Retinal pigment epithelial cell (primary cell): ENCODE measurements around the gene YIF1A.

Source experiments
- DNase-seq: peaks from one replicate; pipeline ENCODE4 v3.0.0-alpha.2; 2010; ENCODE audit warnings: low read depth
- H3K4me3 ChIP-seq: 2 replicates; pipeline ENCODE4 v1.5.1; 2011; ENCODE audit warnings: mild to moderate bottlenecking, low read length, control low read depth, moderate library complexity
- TF ChIP-seq, protein P1 (sequence below): conservative IDR thresholded peaks from 2 replicates; pipeline ENCODE4 v1.5.1; 2011; ENCODE audit warnings: low read depth, low read length, control low read depth, inconsistent platforms

The YIF1A gene

DNA sequence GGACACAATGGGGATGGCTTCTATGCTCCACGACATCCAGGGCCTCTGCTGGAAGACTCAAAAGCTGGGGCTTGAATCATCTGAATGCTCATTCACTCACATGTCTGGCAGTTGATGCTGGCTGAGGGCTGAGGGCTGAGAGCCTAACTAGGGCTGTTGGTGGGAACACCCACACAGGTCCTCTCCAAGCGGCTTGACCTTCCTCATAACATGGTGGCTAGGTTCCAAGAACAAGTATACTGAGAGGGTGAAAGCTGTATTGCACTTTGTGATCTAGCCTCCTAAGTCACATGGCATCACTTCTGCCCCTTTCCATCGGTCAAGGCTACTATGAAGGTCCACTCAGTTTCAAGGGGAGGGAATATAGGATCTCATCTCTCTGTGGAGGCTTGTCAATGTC is 10.2 kb upstream of the YIF1A start:
- no peak overlapping the region for H3K4me3 ChIP-seq
- no peak for DNase-seq
- TF ChIP-seq, protein P1, sequence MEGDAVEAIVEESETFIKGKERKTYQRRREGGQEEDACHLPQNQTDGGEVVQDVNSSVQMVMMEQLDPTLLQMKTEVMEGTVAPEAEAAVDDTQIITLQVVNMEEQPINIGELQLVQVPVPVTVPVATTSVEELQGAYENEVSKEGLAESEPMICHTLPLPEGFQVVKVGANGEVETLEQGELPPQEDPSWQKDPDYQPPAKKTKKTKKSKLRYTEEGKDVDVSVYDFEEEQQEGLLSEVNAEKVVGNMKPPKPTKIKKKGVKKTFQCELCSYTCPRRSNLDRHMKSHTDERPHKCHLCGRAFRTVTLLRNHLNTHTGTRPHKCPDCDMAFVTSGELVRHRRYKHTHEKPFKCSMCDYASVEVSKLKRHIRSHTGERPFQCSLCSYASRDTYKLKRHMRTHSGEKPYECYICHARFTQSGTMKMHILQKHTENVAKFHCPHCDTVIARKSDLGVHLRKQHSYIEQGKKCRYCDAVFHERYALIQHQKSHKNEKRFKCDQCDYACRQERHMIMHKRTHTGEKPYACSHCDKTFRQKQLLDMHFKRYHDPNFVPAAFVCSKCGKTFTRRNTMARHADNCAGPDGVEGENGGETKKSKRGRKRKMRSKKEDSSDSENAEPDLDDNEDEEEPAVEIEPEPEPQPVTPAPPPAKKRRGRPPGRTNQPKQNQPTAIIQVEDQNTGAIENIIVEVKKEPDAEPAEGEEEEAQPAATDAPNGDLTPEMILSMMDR: no peak

DNA sequence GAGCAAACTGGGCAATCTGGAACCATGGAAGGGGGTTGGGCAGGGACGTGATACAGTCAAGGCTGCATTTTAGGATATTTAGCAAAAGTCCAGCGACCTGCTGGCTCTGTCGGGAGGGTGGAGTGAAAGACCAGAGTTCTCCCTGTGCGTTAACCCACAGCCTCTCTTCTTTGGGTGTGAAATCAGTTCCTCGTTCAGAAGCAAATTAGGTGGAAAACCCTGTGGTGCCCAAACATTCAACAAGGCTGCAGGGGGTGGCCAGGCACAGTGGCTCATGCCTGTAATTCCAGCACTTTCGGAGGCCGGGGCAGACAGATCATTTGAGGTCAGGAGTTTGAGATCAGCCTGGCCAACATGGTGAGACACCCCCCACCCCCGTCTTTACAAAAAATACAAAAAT is 8.7 kb upstream of the YIF1A start:
- no peak for DNase-seq
- TF ChIP-seq, protein P1: no peak
- no peak overlapping the region for H3K4me3 ChIP-seq

DNA sequence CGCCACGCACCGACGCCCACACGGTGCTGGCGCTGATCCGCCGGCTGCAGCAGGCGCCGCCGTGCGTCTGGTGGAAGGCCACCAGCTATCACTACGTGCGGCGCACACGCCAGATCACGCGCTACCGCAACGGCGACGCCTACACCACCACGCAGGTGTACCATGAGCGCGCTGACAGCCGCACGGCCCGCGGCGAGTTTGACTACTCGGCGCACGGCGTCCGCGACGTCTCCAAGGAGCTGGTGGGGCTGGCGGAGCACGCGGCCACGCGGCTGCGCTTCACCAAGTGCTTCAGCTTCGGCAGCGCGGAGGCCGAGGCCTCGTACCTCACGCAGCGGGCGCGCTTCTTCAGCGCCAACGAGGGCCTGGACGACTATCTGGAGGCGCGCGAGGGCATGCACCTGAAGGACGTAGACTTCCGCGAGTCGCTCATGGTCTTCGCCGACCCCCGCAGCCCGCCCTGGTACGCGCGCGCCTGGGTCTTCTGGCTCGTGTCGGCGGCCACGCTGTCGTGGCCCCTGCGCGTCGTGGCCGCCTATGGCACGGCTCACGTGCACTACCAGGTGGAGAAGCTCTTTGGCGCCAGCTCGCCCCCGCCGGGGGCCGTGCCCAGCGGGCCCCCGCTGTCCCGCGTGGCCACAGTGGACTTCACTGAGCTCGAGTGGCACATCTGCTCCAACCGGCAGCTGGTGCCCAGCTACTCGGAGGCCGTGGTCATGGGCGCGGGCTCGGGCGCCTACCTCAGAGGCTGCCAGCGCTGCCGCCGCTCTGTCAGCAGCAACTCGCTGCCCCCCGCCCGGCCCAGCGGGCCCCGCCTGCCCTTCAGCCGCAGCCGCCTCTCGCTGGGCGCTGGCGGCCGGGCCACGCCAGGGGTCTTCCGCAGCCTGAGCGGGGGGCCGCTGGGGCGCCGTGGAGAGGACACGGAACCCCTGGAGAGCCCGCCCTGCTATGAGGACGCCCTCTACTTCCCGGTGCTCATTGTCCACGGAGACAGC is 6.0 kb upstream of the YIF1A start:
- TF ChIP-seq, protein P1: no peak
- no peak for DNase-seq
- H3K4me3 ChIP-seq: no peak overlapping the region

DNA sequence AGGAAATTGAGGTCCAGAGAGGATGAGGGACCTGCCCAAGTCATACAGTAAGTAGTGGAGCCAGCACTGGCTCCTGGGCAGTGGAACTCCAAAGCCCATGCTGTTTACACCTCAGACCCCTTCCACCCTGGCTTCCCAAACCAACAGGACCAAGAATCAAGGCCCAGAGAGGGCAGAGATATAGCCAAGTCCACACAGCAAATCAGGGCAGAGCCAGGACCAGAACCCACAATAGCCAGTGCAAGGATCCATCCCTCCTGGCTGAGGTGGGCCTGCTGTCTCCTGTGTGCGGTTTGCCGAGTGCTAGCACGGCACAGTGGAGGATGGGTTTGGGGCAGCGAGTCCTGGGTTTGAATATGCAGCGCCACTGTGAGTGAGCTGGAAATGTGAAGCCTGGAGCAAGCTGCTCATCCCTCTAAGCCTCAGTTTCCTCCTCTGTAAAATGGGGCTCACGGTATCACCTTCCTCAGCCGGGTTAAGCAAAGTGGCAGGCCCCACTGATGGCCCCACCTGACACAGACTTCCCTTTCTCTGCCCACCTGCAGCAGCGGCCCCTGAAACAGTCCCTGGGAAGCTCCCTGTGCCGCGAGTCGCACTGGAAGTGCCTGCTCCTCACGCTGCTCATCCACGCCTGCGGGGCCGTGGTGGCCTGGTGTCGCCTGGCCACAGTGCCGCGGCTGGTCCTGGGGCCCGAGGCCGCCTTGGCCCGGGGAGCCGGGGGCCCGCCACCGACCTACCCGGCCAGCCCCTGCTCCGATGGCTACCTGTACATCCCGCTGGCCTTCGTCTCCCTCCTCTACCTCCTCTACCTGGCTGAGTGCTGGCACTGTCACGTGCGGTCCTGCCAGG is 5.1 kb upstream of the YIF1A start:
- peak overlapping the region; percentile 87 for H3K4me3 ChIP-seq
- TF ChIP-seq, protein P1: no peak
- no peak for DNase-seq

DNA sequence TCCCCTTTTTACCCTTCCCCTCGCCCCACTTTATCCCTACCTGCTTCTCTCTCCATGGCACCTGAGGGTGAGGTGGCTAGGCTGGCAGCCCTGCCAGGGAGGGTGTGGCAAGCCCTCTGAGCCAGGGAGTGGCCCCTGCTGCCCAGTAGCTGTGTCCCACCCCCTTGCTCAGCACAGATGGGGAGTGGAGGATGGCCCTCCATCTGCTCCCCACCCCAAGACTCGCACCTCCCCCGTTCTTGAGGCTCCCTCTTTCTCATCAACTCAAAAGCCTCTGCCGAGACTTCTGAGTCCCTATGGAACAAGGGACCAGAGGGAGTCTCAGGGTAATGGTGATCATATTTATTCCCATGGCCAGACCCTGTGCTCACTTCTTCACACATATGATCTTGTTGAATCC is 4.4 kb upstream of the YIF1A start:
- peak overlapping the region; percentile 87 for H3K4me3 ChIP-seq
- no peak for DNase-seq
- TF ChIP-seq, protein P1: no peak

DNA sequence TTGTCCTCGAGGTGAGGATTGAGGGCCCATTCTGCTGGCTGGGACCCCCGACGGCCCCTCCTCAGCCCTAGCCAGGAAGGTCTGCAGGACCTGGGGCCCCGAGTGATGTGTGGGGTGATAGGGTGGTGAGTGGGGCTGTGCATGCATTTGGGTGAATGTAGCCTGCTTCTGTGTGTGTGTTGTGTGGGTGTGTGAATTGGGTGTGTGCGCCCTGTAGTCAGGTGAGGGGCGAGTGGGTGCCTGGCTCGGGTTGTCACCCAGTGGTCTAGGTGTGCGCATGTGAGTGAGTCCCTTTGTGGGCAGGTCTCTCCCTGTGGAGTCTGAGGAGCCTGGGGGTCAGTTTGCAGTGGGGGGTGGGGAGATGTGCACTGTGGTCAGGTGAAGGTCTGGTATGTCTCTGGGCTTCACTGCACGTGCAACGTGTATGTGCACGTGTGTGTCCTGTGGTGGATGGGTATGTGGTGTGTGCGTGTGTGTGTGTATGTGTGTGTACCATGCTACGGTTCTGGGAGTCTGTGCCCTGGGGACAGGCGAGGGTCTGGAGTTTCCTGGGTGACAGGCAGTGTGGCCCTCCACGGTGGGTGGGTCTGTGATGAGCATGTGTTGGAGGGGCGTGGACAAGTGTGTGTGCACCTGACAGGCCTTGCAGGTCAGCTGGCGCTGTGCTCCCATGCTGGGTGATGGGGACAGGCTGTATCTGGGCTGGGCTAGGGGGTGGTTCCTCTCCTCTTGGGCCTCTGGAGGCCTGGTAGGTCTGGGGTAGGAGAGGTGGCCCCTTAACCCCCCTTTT is 3.8 kb upstream of the YIF1A start:
- TF ChIP-seq, protein P1: no peak
- peak overlapping the region; percentile 87 for H3K4me3 ChIP-seq
- DNase-seq: no peak
